Lung (tissue), 12 donors: ENCODE results near the gene SLC12A3. TPM values are rescaled to one million over a fixed set of nuclear protein-coding genes. Genes with fewer than 3 reads are reported as not detected.
A peak's percentile ranks its signal among the peaks of the same experiment; 100 is the strongest.

Source experiments
- ATAC-seq: fragments of 200-7000 bp; cut with Tn5 transposase; one replicate; pipeline ENCODE4 v1.9.1; 2020; ENCODE audit warnings: moderate number of reproducible peaks; ENCODE audit not compliant: insufficient read depth, low FRiP score
- DNase-seq, 3 donors: peaks; one replicate each; pipeline ENCODE4 v3.0.0-alpha.2; 2013 to 2017
- H3K27ac ChIP-seq, 2 donors: one replicate each; pipeline ENCODE4 v1.5.1; 2013; ENCODE audit warnings: mild to moderate bottlenecking in 2 of 2, moderate library complexity in 2 of 2, control low read depth in 1 of 2, inconsistent platforms in 1 of 2, low read depth in 1 of 2, low read length in 1 of 2
- H3K27me3 ChIP-seq, 3 donors: one replicate each; pipeline ENCODE4 v1.5.1; 2013; ENCODE audit warnings: low read length in 2 of 3; ENCODE audit not compliant: control insufficient read depth in 3 of 3, insufficient read depth in 3 of 3
- H3K36me3 ChIP-seq, 4 donors: one replicate each; pipeline ENCODE4 v1.5.1; 2013; ENCODE audit warnings: low read length in 4 of 4, mild to moderate bottlenecking in 1 of 4, moderate library complexity in 1 of 4; ENCODE audit not compliant: control insufficient read depth in 4 of 4, insufficient read depth in 4 of 4
- H3K4me1 ChIP-seq, 5 donors: one replicate each; pipeline ENCODE4 v1.5.1; 2013; ENCODE audit warnings: low read length in 5 of 5, mild to moderate bottlenecking in 2 of 5, moderate library complexity in 1 of 5; ENCODE audit not compliant: control insufficient read depth in 5 of 5, insufficient read depth in 5 of 5
- H3K4me3 ChIP-seq: one replicate; pipeline ENCODE4 v1.5.1; 2013; ENCODE audit warnings: mild to moderate bottlenecking, control low read depth, moderate library complexity
- H3K9ac ChIP-seq, 2 donors: one replicate each; pipeline ENCODE4 v1.5.1; 2013; ENCODE audit warnings: low read length in 2 of 2, control low read depth in 1 of 2; ENCODE audit not compliant: insufficient read depth in 1 of 2
- H3K9me3 ChIP-seq, 4 donors: one replicate each; pipeline ENCODE4 v1.5.1; 2013; ENCODE audit warnings: low read length in 3 of 4, mild to moderate bottlenecking in 1 of 4, moderate library complexity in 1 of 4; ENCODE audit not compliant: control insufficient read depth in 4 of 4, insufficient read depth in 3 of 4
- CTCF ChIP-seq: IDR thresholded peaks from 2 replicates; pipeline ENCODE4 v1.5.1; 2012; ENCODE audit warnings: mild to moderate bottlenecking; ENCODE audit errors: control extremely low read depth, extremely low read depth
- WGBS, 2 donors: extraction: QIAGEN DNeasy Blood & Tissue Kit; methylation state at CpG; one replicate each; pipeline ENCODE4 v1.1.7; 2013; 5-methylcytosine and 5-hydroxymethylcytosine counted together
- polyA plus RNA-seq, 2 donors: library from polyadenylated mRNA; stranded (reverse); fragments of 200-250 nt; gene quantifications; one replicate each; pipeline ENCODE4 v1.2.1, GENCODE V29; 2013
- total RNA-seq, 2 donors: library from RNA; depleted of rRNA in 1 of 2; stranded (reverse); fragments of >200 nt in 1 of 2; gene quantifications; one replicate each; pipeline ENCODE4 v1.2.1, GENCODE V29; 2014 to 2021
- donor health status: control.
- donor health status: control.
- donor health status: Bipolar disorder and iron deficiency.
- donor health status: healthy.
- donor health status: DM: yes; HTN: yes; CAD: no.

The SLC12A3 gene
- total and polyA plus RNA-seq, 4 donors: 0.04 to 0.07 TPM; not detected in 2

- 35 to 55% methylated on average over 9 of the region's 9 CpGs for WGBS, 2 donors
- no peak for TF ChIP-seq CTCF
- ATAC-seq (peak; percentile 28), DNase-seq (peak; percentile 53 to 62 (median 58))
- Histone ChIP-seq H3K4me1 (peaks cover 0 to 29% (median 15%) of the 10 kb centered on the region in 5 donors), H3K27ac (no peak overlapping the region), H3K36me3 (no peaks in the 10 kb centered on the region), H3K4me3 (no peak overlapping the region), H3K27me3 (no peaks in the 10 kb centered on the region), H3K9ac (no peak overlapping the region), H3K9me3 (peaks cover 0 to 2% (median 0%) of the 10 kb centered on the region in 4 donors)
These were observed 4.6 kb upstream of the SLC12A3 start for GRCh38 chr16:56860226-56861020.

DNA sequence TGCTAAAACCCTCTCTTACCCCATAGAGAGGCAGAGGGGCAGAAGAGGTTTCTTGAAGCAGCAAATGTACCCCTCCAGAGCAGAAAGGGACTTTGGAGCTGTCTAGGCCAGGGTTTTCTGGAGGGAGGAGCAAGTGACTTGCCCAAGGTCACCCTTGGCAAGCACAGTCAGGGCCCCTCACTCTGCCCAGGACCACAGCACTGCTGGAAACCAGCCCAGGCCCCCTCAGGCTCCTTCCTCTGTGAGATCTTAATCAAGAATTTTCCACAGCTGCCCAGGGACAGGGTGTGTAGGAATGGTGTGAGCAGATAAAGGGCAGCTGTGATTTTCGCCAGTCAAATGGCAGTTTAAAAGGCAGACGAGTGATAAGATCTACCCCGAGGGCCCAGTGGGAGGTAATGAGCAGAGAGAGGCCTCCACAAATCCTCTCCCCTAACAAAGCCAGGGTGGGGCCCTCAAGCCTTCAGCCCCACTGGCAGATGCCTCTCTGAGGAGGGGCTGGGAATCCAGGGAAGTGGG lies 3.9 kb upstream of the SLC12A3 start:
- no peak for ATAC-seq
- Histone ChIP-seq H3K4me3 (no peak overlapping the region), H3K4me1 (peaks cover 0 to 29% (median 15%) of the 10 kb centered on the region in 5 donors), H3K27me3 (no peaks in the 10 kb centered on the region), H3K36me3 (no peaks in the 10 kb centered on the region), H3K27ac (no peak overlapping the region), H3K9ac (no peak overlapping the region), H3K9me3 (peaks cover 0 to 2% (median 0%) of the 10 kb centered on the region in 4 donors)
- 31 to 43% methylated on average over 3 of the region's 3 CpGs for WGBS, 2 donors
- TF ChIP-seq CTCF: no peak
- DNase-seq: peak; percentile 77 to 83 (median 81)

DNA sequence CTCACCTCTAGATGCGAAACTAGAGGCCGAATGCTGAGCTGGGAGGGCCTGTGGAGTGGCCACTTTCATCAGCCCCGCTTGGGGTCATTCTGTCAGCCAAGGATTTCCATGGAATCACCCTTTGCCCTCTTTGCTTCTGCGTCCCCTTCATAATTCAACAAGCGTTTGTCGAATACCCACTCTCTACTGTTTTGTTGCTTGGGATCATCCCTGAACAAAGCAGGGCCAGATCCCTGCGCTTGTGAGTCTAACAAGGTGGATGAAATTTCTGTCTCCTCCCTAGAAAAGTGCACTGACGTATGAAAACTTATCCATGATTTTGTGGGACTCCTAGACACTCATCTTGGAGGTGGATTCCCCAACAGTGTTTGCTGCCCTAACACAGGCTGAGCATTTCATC lies 3.3 kb upstream of the SLC12A3 start:
- no peak for TF ChIP-seq CTCF
- no peak overlapping the region for H3K9ac ChIP-seq
- H3K27ac ChIP-seq: no peak overlapping the region
- H3K27me3 ChIP-seq: no peaks in the 10 kb centered on the region
- WGBS, 2 donors: 97 to 98% methylated on average over 8 of the region's 8 CpGs
- ATAC-seq: no peak
- H3K4me3 ChIP-seq: no peak overlapping the region
- H3K9me3 ChIP-seq: peaks cover 0 to 2% (median 0%) of the 10 kb centered on the region in 4 donors
- no peaks in the 10 kb centered on the region for H3K36me3 ChIP-seq
- no peak for DNase-seq
- H3K4me1 ChIP-seq: peaks cover 0 to 29% (median 15%) of the 10 kb centered on the region in 5 donors
